RWPE2 (cell line): ENCODE measurements around the gene TUBB2B.
"Not testable (repeated sequence)": the region's sequence is repeated elsewhere in the genome, so short reads cannot be mapped to it uniquely, and the experiment has no call there.

Experiments used
- ATAC-seq: fragments of 200-7000 bp; cut with Tn5 transposase; 3 replicates; pipeline ENCODE4 v1.9.1; 2021; ENCODE audit warnings: low read depth
- DNase-seq: peaks from one replicate; pipeline ENCODE4 v3.0.0-alpha.2; 2020; ENCODE audit warnings: low spot score
- H3K27ac ChIP-seq: fragments of 450-650 bp; 2 replicates; pipeline ENCODE4 v1.5.1; 2017; ENCODE audit warnings: mild to moderate bottlenecking; ENCODE audit not compliant: poor library complexity, severe bottlenecking
- H3K27me3 ChIP-seq: fragments of 250-450 bp; sonication (Bioruptor Pico); 2 replicates; pipeline ENCODE4 v1.5.1; 2021; ENCODE audit warnings: mild to moderate bottlenecking, moderate library complexity; ENCODE audit not compliant: insufficient read depth, poor library complexity, severe bottlenecking
- H3K36me3 ChIP-seq: fragments of 250-450 bp; sonication (Bioruptor Pico); 2 replicates; pipeline ENCODE4 v1.5.1; 2020; ENCODE audit warnings: low read depth, mild to moderate bottlenecking, moderate library complexity
- H3K4me1 ChIP-seq: fragments of 250-450 bp; sonication (Bioruptor Pico); 2 replicates; pipeline ENCODE4 v1.5.1; 2021; ENCODE audit warnings: mild to moderate bottlenecking, moderate library complexity; ENCODE audit not compliant: insufficient read depth, poor library complexity, severe bottlenecking
- H3K4me3 ChIP-seq: fragments of 250-450 bp; sonication (Bioruptor Pico); 2 replicates; pipeline ENCODE4 v1.5.1; 2021; ENCODE audit warnings: mild to moderate bottlenecking, moderate library complexity; ENCODE audit not compliant: severe bottlenecking
- H3K9me3 ChIP-seq: fragments of 250-450 bp; sonication (Bioruptor Pico); 2 replicates; pipeline ENCODE4 v1.5.1; 2021; ENCODE audit warnings: mild to moderate bottlenecking, moderate library complexity; ENCODE audit not compliant: severe bottlenecking
- TF ChIP-seq, protein P1 (sequence below): fragments of 450-650 bp; IDR thresholded peaks from one replicate; pipeline ENCODE4 v1.5.1; 2017; ENCODE audit warnings: mild to moderate bottlenecking, moderate library complexity; ENCODE audit not compliant: poor library complexity, severe bottlenecking

The TUBB2B gene

GRCh38 chr6:3193102-3193849 is 34.2 kb downstream of the TUBB2B start:
- no peaks in the 10 kb centered on the region for H3K36me3 ChIP-seq
- DNase-seq (no peak), ATAC-seq (no peak)
- no peaks in the 10 kb centered on the region for H3K4me1 ChIP-seq
- TF ChIP-seq, protein P1, sequence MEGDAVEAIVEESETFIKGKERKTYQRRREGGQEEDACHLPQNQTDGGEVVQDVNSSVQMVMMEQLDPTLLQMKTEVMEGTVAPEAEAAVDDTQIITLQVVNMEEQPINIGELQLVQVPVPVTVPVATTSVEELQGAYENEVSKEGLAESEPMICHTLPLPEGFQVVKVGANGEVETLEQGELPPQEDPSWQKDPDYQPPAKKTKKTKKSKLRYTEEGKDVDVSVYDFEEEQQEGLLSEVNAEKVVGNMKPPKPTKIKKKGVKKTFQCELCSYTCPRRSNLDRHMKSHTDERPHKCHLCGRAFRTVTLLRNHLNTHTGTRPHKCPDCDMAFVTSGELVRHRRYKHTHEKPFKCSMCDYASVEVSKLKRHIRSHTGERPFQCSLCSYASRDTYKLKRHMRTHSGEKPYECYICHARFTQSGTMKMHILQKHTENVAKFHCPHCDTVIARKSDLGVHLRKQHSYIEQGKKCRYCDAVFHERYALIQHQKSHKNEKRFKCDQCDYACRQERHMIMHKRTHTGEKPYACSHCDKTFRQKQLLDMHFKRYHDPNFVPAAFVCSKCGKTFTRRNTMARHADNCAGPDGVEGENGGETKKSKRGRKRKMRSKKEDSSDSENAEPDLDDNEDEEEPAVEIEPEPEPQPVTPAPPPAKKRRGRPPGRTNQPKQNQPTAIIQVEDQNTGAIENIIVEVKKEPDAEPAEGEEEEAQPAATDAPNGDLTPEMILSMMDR = no peak
- H3K27me3 ChIP-seq = no peaks in the 10 kb centered on the region
- H3K9me3 ChIP-seq = no peaks in the 10 kb centered on the region
- H3K27ac ChIP-seq = no peak overlapping the region
- no peak overlapping the region for H3K4me3 ChIP-seq

GRCh38 chr6:3190779-3191178 is 36.7 kb downstream of the TUBB2B start:
- H3K27me3 ChIP-seq = no peaks in the 10 kb centered on the region
- no peak overlapping the region for H3K27ac ChIP-seq
- H3K4me3 ChIP-seq = no peak overlapping the region
- DNase-seq (no peak), ATAC-seq (no peak)
- H3K36me3 ChIP-seq = no peaks in the 10 kb centered on the region
- TF ChIP-seq, protein P1 = no peak
- H3K4me1 ChIP-seq = no peaks in the 10 kb centered on the region
- no peaks in the 10 kb centered on the region for H3K9me3 ChIP-seq

- DNase-seq (no peak), ATAC-seq (no peak)
- Histone ChIP-seq H3K27me3 (no peaks in the 10 kb centered on the region), H3K27ac (no peak overlapping the region), H3K4me3 (no peak overlapping the region), H3K9me3 (no peaks in the 10 kb centered on the region), H3K36me3 (no peaks in the 10 kb centered on the region), H3K4me1 (no peaks in the 10 kb centered on the region)
- TF ChIP-seq, protein P1 = no peak
These were observed 37.4 kb downstream of the TUBB2B start for GRCh38 chr6:3190056-3190455.

DNA sequence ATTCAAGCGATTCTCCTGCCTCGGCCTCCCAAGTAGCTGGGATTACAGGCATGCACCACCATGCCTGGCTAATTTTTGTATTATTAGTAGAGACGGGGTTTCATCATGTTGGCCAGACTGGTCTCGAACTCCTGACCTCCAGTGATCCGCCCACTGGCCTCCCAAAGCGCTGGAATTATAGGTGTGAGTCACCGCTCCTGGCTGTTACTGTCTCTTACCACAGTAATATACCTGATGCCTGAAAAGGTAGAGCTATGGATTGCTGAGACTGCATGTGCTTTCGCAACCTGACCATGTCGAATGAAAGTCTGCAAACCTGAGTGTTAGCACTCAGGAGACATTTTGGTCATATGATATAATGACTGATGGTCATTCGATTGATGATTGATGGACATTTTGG is 38.3 kb downstream of the TUBB2B start:
- not testable (repeated sequence) for ATAC-seq, H3K27me3 ChIP-seq, H3K4me1 ChIP-seq, DNase-seq, H3K9me3 ChIP-seq, H3K36me3 ChIP-seq, H3K27ac ChIP-seq, H3K4me3 ChIP-seq

- no peak for ATAC-seq
- Histone ChIP-seq H3K36me3 (no peaks in the 10 kb centered on the region), H3K27me3 (no peaks in the 10 kb centered on the region), H3K9me3 (no peaks in the 10 kb centered on the region), H3K4me1 (no peaks in the 10 kb centered on the region), H3K27ac (no peak overlapping the region), H3K4me3 (no peak overlapping the region)
- DNase-seq = no peak
- TF ChIP-seq, protein P1 = no peak
These were observed 39.2 kb downstream of the TUBB2B start for GRCh38 chr6:3188262-3188661.
